Measurements from ENCODE around the gene CERCAM. TPM values are rescaled to one million over a fixed set of nuclear protein-coding genes. Genes with fewer than 3 reads are reported as not detected.

The CERCAM gene
- total RNA-seq, 1 experiment from 2014 or later: 19.1 TPM

DNA sequence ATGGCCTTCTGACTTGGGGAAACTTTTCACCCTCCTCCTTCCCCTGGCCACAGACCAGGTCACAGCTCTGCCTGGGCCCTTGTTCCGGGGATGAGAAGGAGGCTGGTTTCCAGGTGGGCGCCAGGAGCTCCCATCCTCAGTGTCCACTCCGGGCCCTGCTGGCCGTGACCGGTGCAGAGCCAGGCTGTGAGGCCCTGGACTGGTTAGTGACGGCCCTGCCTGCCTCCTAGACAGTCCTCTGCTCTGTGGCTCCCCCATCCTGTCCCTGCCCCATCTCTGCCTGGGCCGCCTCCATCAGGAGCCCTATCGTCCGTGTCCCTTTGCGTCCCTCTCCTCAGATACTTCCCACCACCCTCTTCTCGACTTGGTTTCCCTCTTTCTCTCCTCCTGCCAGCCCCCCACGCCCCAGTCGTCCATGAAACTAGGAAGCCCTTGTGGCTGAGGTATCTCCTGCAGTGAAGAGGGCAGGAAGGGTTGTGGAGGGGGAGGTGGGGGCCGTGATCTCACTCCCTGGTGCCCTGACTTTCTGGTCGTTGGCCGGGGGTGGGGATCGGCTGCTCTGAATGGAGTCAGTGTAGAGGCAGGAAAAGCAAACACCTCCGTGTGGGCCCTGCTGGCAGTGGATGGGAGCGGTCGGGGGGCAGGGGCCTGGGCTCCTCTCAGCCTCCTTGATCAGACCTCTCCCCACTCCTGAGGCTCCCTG is 15.4 kb upstream of the CERCAM start:
- intact Hi-C loops (cut with micrococcal nuclease): no loop called here
- H3K27ac ChIP-seq (ENCODE audit: low read length): no peak overlapping the region
- BruUV-seq (replicated peaks): no TSS peak
- no peaks in the 10 kb centered on the region for H4K20me1 ChIP-seq (ENCODE audit: low read length)
- no peak overlapping the region for H3K9ac ChIP-seq (ENCODE audit: low read length)
- H3K4me1 ChIP-seq (ENCODE audit: insufficient read depth, low read length): peaks cover 8% of the 10 kb centered on the region
- H3K79me2 ChIP-seq (ENCODE audit: low read length): no peaks in the 10 kb centered on the region
- no peaks in the 10 kb centered on the region for H3K36me3 ChIP-seq (ENCODE audit: low read depth, low read length)
- no peaks in the 10 kb centered on the region for H3K9me3 ChIP-seq (ENCODE audit: low read length)
- ChIA-PET CTCF (no interaction called here), POLR2A (ENCODE audit: unreplicated experiment) (no interaction called here)
- no peak overlapping the region for H3K4me2 ChIP-seq (ENCODE audit: low read length)
- H3K4me3 ChIP-seq (ENCODE audit: low read length): no peak overlapping the region
- no peaks in the 10 kb centered on the region for H3K27me3 ChIP-seq (ENCODE audit: low read length)
- no peaks in the 10 kb centered on the region for H3K9me2 ChIP-seq (replicated peaks; ENCODE audit: low read length)
- no peak overlapping the region for H2AFZ ChIP-seq (ENCODE audit: low read length)
- no peaks in the 10 kb centered on the region for H3F3A ChIP-seq (ENCODE audit: low read length, unreplicated experiment)
- no peak for DNase-seq
- no peak for TF ChIP-seq EZH2phosphoT487 (IDR thresholded peaks at IDR 0.05; ENCODE audit: borderline replicate concordance, low read length)
- no peak for TF ChIP-seq EZH2 (IDR thresholded peaks at IDR 0.05; ENCODE audit: low read length, unreplicated experiment)
- TF ChIP-seq, protein P1, sequence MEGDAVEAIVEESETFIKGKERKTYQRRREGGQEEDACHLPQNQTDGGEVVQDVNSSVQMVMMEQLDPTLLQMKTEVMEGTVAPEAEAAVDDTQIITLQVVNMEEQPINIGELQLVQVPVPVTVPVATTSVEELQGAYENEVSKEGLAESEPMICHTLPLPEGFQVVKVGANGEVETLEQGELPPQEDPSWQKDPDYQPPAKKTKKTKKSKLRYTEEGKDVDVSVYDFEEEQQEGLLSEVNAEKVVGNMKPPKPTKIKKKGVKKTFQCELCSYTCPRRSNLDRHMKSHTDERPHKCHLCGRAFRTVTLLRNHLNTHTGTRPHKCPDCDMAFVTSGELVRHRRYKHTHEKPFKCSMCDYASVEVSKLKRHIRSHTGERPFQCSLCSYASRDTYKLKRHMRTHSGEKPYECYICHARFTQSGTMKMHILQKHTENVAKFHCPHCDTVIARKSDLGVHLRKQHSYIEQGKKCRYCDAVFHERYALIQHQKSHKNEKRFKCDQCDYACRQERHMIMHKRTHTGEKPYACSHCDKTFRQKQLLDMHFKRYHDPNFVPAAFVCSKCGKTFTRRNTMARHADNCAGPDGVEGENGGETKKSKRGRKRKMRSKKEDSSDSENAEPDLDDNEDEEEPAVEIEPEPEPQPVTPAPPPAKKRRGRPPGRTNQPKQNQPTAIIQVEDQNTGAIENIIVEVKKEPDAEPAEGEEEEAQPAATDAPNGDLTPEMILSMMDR (conservative IDR thresholded peaks at IDR 0.05; ENCODE audit: low read depth, low read length): no peak
- no peak for ATAC-seq

DNA sequence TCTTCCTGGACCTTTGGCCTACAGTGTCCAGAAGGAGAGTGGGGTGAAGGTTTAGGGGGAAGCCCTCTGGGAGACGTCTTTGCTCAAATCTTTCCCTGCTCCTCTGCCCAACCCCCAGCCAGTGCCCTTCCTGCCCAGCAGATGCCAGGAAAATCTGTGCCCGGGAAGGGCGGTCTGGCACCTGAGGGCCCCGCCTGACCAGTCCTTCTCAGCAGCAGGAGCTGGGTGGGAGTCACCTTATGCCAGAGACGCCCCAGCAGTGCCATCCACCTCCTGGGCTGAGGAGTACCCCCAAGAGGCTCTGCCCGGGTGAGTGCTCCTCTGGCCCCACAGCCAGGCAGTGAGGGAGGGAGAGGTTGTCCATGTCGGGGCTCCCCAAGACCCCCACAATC is 14.9 kb upstream of the CERCAM start:
- Histone ChIP-seq H3K9ac (ENCODE audit: low read length) (no peak overlapping the region), H4K20me1 (ENCODE audit: low read length) (no peaks in the 10 kb centered on the region), H3K36me3 (ENCODE audit: low read depth, low read length) (no peaks in the 10 kb centered on the region), H2AFZ (ENCODE audit: low read length) (no peak overlapping the region), H3K79me2 (ENCODE audit: low read length) (no peaks in the 10 kb centered on the region), H3K4me3 (ENCODE audit: low read length) (no peak overlapping the region), H3F3A (ENCODE audit: low read length, unreplicated experiment) (no peaks in the 10 kb centered on the region), H3K9me3 (ENCODE audit: low read length) (no peaks in the 10 kb centered on the region), H3K27me3 (ENCODE audit: low read length) (no peaks in the 10 kb centered on the region), H3K4me2 (ENCODE audit: low read length) (no peak overlapping the region), H3K9me2 (replicated peaks; ENCODE audit: low read length) (no peaks in the 10 kb centered on the region), H3K4me1 (ENCODE audit: insufficient read depth, low read length) (peaks cover 8% of the 10 kb centered on the region), H3K27ac (ENCODE audit: low read length) (no peak overlapping the region)
- intact Hi-C loops (cut with micrococcal nuclease): no loop called here
- ChIA-PET CTCF (no interaction called here), POLR2A (ENCODE audit: unreplicated experiment) (no interaction called here)
- DNase-seq (no peak), ATAC-seq (no peak)
- TF ChIP-seq EZH2phosphoT487 (IDR thresholded peaks at IDR 0.05; ENCODE audit: borderline replicate concordance, low read length): no peak
- no peak for TF ChIP-seq EZH2 (IDR thresholded peaks at IDR 0.05; ENCODE audit: low read length, unreplicated experiment)
- TF ChIP-seq, protein P1 (conservative IDR thresholded peaks at IDR 0.05; ENCODE audit: low read depth, low read length): no peak
- BruUV-seq (replicated peaks): no TSS peak

DNA sequence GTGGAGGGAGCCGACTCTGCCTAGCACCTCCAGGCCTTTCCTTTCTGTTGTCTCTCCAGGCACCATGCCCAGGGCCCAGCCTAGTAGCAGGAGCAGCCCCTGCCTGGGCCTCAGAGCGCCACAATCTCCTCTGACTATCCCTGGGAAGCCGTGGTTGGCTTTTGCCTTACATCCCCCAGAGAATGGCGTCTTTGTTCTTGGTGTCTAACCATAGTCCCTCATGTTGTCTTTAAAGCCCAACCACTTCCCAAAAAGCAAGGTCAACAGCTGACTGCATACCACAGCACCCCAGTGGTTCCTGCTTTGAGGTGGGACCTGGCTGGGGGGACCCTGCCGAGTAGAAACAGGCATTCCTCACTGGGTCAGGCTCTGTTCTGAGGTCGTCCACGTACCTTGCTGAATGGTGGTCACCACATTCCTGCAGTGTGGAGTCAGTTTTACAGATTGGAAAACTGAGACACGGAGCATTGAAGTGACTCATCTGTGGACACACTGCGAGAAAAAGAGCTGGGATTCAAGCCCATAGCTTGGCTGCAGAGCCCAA is 13.7 kb upstream of the CERCAM start:
- no peaks in the 10 kb centered on the region for H3K36me3 ChIP-seq (ENCODE audit: low read depth, low read length)
- no peaks in the 10 kb centered on the region for H3F3A ChIP-seq (ENCODE audit: low read length, unreplicated experiment)
- ChIA-PET CTCF (no interaction called here), POLR2A (ENCODE audit: unreplicated experiment) (no interaction called here)
- H3K9me2 ChIP-seq (replicated peaks; ENCODE audit: low read length): no peaks in the 10 kb centered on the region
- ATAC-seq (no peak; the same call in 1 of the 2 replicates), DNase-seq (peak; percentile 18)
- no peak overlapping the region for H3K4me3 ChIP-seq (ENCODE audit: low read length)
- H3K27me3 ChIP-seq (ENCODE audit: low read length): no peaks in the 10 kb centered on the region
- BruUV-seq (replicated peaks): no TSS peak
- no peak overlapping the region for H3K4me2 ChIP-seq (ENCODE audit: low read length)
- no peaks in the 10 kb centered on the region for H4K20me1 ChIP-seq (ENCODE audit: low read length)
- peak overlapping the region; percentile 50; the same call in 1 of the 2 replicates for H2AFZ ChIP-seq (ENCODE audit: low read length)
- intact Hi-C loops (cut with micrococcal nuclease): no loop called here
- H3K9ac ChIP-seq (ENCODE audit: low read length): no peak overlapping the region
- no peaks in the 10 kb centered on the region for H3K9me3 ChIP-seq (ENCODE audit: low read length)
- no peak overlapping the region for H3K27ac ChIP-seq (ENCODE audit: low read length)
- TF ChIP-seq, protein P1 (conservative IDR thresholded peaks at IDR 0.05; ENCODE audit: low read depth, low read length): no peak
- no peak for TF ChIP-seq EZH2phosphoT487 (IDR thresholded peaks at IDR 0.05; ENCODE audit: borderline replicate concordance, low read length)
- no peak for TF ChIP-seq EZH2 (IDR thresholded peaks at IDR 0.05; ENCODE audit: low read length, unreplicated experiment)
- no peaks in the 10 kb centered on the region for H3K79me2 ChIP-seq (ENCODE audit: low read length)
- H3K4me1 ChIP-seq (ENCODE audit: insufficient read depth, low read length): peaks cover 8% of the 10 kb centered on the region

All from PC-3 (cell line).